ENCODE data around the gene CLTB.
"Not testable (repeated sequence)": the region's sequence is repeated elsewhere in the genome, so short reads cannot be mapped to it uniquely, and the experiment has no call there.

Gene CLTB

DNA sequence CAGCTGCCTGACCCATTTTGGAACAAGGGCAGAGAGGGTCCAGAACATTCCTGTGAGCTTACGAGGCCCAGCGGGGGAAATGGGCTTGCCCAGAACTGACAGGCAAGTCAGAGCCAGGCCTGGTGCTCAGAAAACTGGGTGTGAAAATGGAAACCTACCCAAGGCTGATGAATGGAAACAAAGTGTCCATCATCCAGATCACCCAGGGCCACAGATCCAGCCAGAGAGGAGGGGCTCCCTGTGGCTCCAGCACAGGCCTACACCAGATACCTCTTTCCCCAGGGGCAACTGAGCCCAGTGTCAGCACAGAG, 3.1 kb downstream of the CLTB start:
- H3K4me1 ChIP-seq (ENCODE audit: control insufficient read depth, insufficient read depth, low read length) = no peaks in the 10 kb centered on the region
- H3K27ac ChIP-seq (ENCODE audit: low read length) = no peak overlapping the region
- H3K9me3 ChIP-seq (ENCODE audit: control insufficient read depth, insufficient read depth, low read length) = no peaks in the 10 kb centered on the region
- no peak for DNase-seq (ENCODE audit: low read depth, low spot score)
- H3K27me3 ChIP-seq (ENCODE audit: control insufficient read depth, insufficient read depth, low read length) = no peaks in the 10 kb centered on the region
- no peak overlapping the region for H3K4me3 ChIP-seq (ENCODE audit: low read length)
- WGBS (ENCODE audit: insufficient coverage, insufficient read length) = no CpG with 5 or more reads among the region's 2 CpGs
- H3K36me3 ChIP-seq (ENCODE audit: control insufficient read depth, insufficient read depth, low read length) = no peaks in the 10 kb centered on the region

DNA sequence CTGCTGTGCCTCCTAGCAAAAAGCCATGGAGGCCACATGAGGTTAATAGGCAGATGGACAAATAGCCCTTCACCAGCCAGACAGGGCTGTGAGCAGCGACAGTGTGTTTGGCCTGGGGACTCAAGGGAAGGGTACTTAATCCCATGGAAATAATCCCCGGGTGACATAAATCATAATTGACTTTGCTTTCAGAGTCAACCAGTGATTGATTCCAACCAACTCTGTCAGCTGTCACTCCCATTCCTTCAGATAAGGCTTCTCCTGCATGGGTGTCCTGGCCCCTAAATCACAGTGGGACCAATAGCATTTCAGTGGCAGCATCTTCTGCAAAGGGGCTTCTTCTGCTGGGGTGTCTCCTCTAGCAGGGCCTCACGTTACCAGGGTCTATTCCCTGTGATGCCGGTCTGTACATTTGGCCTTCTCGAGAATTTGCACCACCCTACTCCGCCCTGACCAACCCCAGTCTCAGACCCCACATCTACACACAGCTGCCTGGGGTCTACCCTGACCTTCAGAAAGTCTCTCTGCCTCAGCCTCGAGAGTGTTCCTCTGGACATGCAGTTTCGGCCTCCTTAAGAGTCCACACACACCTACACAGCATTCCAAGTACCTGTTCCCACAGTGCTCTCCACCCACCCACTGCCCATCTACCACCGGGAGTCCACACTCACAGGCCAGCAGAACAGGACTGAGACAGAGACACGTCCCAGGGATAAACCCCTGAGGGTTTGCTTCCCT, 3.7 kb downstream of the CLTB start:
- Histone ChIP-seq H3K4me1 (ENCODE audit: control insufficient read depth, insufficient read depth, low read length) (no peaks in the 10 kb centered on the region), H3K27ac (ENCODE audit: low read length) (no peak overlapping the region), H3K36me3 (ENCODE audit: control insufficient read depth, insufficient read depth, low read length) (no peaks in the 10 kb centered on the region), H3K9me3 (ENCODE audit: control insufficient read depth, insufficient read depth, low read length) (no peaks in the 10 kb centered on the region), H3K27me3 (ENCODE audit: control insufficient read depth, insufficient read depth, low read length) (no peaks in the 10 kb centered on the region), H3K4me3 (ENCODE audit: low read length) (no peak overlapping the region)
- no peak for DNase-seq (ENCODE audit: low read depth, low spot score)
- no CpG with 5 or more reads among the region's 10 CpGs for WGBS (ENCODE audit: insufficient coverage, insufficient read length)

DNA sequence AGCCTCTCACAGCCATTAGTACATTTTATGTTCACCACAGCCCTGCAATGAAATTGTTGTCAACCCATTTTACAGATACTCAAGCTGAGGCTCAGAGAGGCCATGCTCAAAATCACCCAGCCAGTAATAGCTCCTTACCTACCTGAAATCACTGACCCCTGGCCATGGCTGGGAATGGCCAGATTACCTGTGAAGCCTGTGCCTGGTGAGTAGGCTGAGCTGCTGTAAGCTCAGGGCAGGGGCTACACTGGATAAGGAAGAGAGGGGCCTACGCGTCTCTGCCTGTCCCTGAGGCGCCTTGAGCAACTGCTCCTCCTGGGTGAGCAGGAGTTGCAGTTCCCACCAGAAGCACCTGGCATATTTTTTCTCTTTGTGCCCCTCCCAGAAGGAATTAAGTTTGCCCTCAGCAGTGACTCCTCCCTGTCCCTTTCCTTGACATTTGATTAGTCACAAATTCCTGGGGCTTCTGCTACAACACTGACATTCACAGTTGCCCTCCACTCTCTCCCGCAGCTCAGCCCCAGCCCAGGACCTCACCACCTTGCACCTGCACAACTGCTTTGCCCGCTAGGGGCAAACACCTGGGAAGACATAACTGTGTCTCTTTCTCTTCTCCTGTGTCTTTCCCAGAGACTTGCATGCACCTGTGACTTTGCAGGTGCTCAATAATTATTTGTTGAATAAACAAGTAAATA, 5.7 kb downstream of the CLTB start:
- Histone ChIP-seq H3K36me3 (ENCODE audit: control insufficient read depth, insufficient read depth, low read length) (no peaks in the 10 kb centered on the region), H3K27ac (ENCODE audit: low read length) (no peak overlapping the region), H3K9me3 (ENCODE audit: control insufficient read depth, insufficient read depth, low read length) (no peaks in the 10 kb centered on the region), H3K4me1 (ENCODE audit: control insufficient read depth, insufficient read depth, low read length) (no peaks in the 10 kb centered on the region), H3K27me3 (ENCODE audit: control insufficient read depth, insufficient read depth, low read length) (no peaks in the 10 kb centered on the region), H3K4me3 (ENCODE audit: low read length) (no peak overlapping the region)
- no CpG with 5 or more reads among the region's 5 CpGs for WGBS (ENCODE audit: insufficient coverage, insufficient read length)
- no peak for DNase-seq (ENCODE audit: low read depth, low spot score)

DNA sequence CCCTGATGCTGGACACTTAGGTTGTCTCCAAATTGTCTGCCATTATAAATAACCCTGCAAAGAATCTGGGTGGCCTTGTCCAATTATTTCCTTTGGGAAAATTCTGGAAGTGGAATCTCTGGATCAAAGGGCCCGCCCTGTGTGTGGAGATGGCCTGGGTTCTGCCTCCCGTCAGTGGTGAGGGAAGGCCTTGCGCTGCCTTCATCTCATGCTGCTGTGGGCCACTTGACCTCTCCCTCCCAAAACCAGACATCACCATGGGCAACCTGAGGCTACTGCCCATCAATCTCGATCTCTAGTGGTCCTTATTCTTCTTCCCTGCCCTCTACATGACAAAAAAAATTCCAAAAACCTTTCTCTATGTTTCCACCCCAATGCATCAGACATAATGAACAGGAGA, 6.6 kb downstream of the CLTB start:
- DNase-seq (ENCODE audit: low read depth, low spot score) = no peak
- H3K4me3 ChIP-seq (ENCODE audit: low read length) = no peak overlapping the region
- WGBS (ENCODE audit: insufficient coverage, insufficient read length) = no CpG with 5 or more reads among the region's 4 CpGs
- H3K4me1 ChIP-seq (ENCODE audit: control insufficient read depth, insufficient read depth, low read length) = no peaks in the 10 kb centered on the region
- no peak overlapping the region for H3K27ac ChIP-seq (ENCODE audit: low read length)
- no peaks in the 10 kb centered on the region for H3K27me3 ChIP-seq (ENCODE audit: control insufficient read depth, insufficient read depth, low read length)
- H3K9me3 ChIP-seq (ENCODE audit: control insufficient read depth, insufficient read depth, low read length) = no peaks in the 10 kb centered on the region
- H3K36me3 ChIP-seq (ENCODE audit: control insufficient read depth, insufficient read depth, low read length) = no peaks in the 10 kb centered on the region

DNA sequence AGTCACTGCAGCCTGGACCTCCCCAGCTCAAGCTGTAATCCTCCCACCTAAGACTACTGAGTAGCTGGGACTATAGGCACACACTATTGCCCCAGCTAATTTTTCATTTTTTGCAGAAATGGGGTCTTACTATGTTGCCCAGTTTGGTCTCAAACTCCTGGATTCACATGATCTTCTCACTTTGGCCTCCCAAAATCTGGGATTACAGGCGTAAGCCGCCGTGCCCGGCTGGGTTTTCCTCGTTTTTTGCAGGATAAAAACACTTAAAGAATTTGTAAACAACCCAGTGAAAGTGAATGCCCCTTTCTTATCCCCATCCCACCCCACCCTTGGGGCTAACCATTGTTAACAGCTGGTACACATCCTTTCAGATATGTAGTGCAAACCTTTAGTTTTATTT, 7.7 kb downstream of the CLTB start:
- Histone ChIP-seq H3K27me3 (ENCODE audit: control insufficient read depth, insufficient read depth, low read length) (no peaks in the 10 kb centered on the region), H3K4me3 (ENCODE audit: low read length) (no peak overlapping the region), H3K27ac (ENCODE audit: low read length) (no peak overlapping the region), H3K4me1 (ENCODE audit: control insufficient read depth, insufficient read depth, low read length) (no peaks in the 10 kb centered on the region), H3K9me3 (ENCODE audit: control insufficient read depth, insufficient read depth, low read length) (no peaks in the 10 kb centered on the region), H3K36me3 (ENCODE audit: control insufficient read depth, insufficient read depth, low read length) (no peaks in the 10 kb centered on the region)
- no peak for DNase-seq (ENCODE audit: low read depth, low spot score)
- WGBS (ENCODE audit: insufficient coverage, insufficient read length) = no CpG with 5 or more reads among the region's 5 CpGs

DNA sequence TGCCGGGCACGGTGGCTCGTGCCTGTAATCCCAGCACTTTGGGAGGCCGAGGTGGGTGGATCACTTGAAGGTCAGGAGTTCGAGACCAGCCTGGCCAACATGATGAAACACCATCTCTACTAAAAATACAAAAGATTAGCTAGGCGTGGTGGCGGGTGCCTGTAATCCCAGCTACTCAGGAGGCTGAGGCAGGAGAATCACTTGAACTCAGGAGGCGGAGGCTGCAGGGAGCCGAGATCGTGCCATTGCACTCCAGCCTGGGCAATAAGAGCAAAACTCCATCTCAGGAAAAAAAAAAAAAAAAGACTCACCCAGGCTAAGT, 8.1 kb downstream of the CLTB start:
- no CpG with 5 or more reads among the region's 10 CpGs for WGBS (ENCODE audit: insufficient coverage, insufficient read length)

DNA sequence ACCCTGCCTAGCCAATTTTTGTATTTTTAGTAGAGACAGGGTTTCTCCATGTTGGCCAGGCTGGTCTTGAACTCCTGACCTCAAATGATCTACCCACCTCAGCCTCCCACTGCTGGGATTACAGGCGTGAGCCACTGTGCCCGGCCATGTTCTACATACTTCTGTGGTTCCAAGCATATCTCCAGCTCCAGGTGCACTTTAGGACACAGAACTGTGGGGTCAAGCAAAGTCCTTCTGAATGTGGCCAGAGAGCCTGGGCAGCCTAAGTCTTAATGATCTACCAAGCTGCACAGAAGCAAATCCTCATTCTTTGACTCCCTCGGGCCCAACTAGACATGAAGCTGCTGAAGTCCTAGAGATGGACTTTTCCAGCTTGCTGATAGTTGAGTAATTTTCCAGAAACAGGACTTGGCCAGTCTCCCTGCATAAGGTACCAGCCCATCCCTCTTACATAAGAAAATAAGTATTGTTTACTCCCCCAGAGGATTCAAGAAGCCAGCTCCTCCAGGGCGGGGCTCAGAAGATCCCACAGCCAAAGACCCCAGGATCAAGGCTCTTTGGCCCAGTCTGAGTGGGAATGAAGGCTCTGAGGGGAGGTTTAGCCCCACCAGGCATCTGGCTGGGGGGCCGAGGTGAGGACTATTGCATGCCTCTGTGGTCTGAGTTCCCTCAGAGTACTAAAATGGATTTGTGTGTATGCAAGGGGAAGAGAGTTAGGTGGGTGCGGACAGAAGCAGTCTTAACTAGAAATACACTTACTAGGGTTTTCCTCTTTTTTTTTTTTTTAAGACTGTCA, 8.7 kb downstream of the CLTB start:
- no peak overlapping the region for H3K27ac ChIP-seq (ENCODE audit: low read length)
- H3K4me1 ChIP-seq (ENCODE audit: control insufficient read depth, insufficient read depth, low read length) = no peaks in the 10 kb centered on the region
- H3K4me3 ChIP-seq (ENCODE audit: low read length) = no peak overlapping the region
- H3K36me3 ChIP-seq (ENCODE audit: control insufficient read depth, insufficient read depth, low read length) = no peaks in the 10 kb centered on the region
- DNase-seq (ENCODE audit: low read depth, low spot score) = no peak
- H3K9me3 ChIP-seq (ENCODE audit: control insufficient read depth, insufficient read depth, low read length) = no peaks in the 10 kb centered on the region
- H3K27me3 ChIP-seq (ENCODE audit: control insufficient read depth, insufficient read depth, low read length) = no peaks in the 10 kb centered on the region
- no CpG with 5 or more reads among the region's 6 CpGs for WGBS (ENCODE audit: insufficient coverage, insufficient read length)

More for the DNA sequence above, 8.1 kb downstream of the CLTB start:
- H3K36me3 ChIP-seq (ENCODE audit: control insufficient read depth, insufficient read depth, low read length); H3K4me3 ChIP-seq (ENCODE audit: low read length); DNase-seq (ENCODE audit: low read depth, low spot score); H3K4me1 ChIP-seq (ENCODE audit: control insufficient read depth, insufficient read depth, low read length); H3K27me3 ChIP-seq (ENCODE audit: control insufficient read depth, insufficient read depth, low read length); H3K27ac ChIP-seq (ENCODE audit: low read length); H3K9me3 ChIP-seq (ENCODE audit: control insufficient read depth, insufficient read depth, low read length): not testable (repeated sequence)

DNA sequence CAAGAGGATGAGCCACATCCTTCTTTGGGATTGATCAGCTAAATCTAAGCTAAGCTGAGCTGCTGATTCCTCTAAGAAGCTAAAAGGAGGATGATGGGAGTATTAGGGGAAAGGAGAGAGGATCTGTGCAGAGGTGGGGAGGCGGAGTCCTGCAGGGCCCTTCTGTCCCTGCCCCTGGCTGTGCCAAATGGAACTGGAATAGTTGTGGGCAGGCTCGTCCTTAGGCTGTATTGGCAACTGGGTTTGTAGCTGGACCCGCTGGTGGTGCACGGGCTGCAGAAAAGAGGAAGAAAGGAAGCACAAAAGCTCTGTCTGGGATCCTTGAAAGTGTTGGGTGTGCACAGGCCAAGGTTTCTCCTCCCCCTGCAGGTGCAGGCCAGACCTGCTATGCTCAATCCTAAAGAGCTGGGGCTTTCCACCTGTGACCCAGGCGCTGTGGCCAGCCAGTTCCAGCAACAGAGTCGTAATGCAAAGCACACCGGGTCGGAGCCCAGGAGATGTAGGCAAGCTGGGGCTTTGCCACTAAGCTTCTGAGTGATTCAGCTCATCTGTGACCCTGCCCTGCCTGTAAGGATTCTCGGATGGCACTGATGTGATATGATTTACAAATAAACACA, 9.8 kb downstream of the CLTB start:
- no peaks in the 10 kb centered on the region for H3K9me3 ChIP-seq (ENCODE audit: control insufficient read depth, insufficient read depth, low read length)
- no CpG with 5 or more reads among the region's 9 CpGs for WGBS (ENCODE audit: insufficient coverage, insufficient read length)
- no peaks in the 10 kb centered on the region for H3K4me1 ChIP-seq (ENCODE audit: control insufficient read depth, insufficient read depth, low read length)
- H3K27ac ChIP-seq (ENCODE audit: low read length) = no peak overlapping the region
- no peak overlapping the region for H3K4me3 ChIP-seq (ENCODE audit: low read length)
- H3K36me3 ChIP-seq (ENCODE audit: control insufficient read depth, insufficient read depth, low read length) = no peaks in the 10 kb centered on the region
- DNase-seq (ENCODE audit: low read depth, low spot score) = no peak
- no peaks in the 10 kb centered on the region for H3K27me3 ChIP-seq (ENCODE audit: control insufficient read depth, insufficient read depth, low read length)

DNA sequence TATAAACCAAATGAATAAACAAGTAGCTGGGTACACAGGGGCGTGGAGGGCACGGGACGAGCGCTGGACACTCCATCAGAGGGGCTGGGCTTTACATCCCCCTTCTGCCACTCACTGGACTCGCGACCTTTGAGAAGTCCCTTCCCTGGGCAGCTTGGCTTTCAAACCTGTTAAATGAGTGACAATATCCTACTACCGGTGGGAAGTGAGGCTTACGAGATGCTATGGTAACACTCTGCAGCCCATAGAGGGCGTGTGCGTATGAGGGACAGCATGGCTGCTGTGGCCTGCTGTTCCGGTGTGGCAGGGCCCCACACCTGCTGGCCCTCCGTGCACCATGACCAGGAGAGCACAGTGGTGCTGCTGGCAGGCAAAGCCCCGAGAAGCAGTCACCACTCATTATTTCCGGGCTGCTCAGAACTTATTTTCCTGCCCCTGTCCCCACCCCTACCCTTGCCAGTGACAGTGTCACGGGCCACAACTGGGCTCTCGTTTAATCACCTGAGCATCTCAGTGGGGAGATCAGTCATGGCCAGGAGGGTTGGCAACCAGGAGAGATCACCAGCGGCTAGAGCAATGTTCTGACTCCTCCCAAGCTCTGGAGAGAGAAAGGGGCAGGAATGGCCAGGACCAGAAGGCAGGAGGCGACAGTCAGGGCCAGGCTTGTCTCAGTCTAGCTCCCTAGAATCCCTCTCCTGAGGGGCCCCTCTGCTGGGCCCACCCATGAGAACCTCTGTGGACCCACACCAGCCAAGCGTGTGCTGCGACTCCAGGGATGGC, 10.5 kb downstream of the CLTB start:
- WGBS (ENCODE audit: insufficient coverage, insufficient read length) = no CpG with 5 or more reads among the region's 20 CpGs
- no peaks in the 10 kb centered on the region for H3K4me1 ChIP-seq (ENCODE audit: control insufficient read depth, insufficient read depth, low read length)
- H3K9me3 ChIP-seq (ENCODE audit: control insufficient read depth, insufficient read depth, low read length) = no peaks in the 10 kb centered on the region
- no peak overlapping the region for H3K4me3 ChIP-seq (ENCODE audit: low read length)
- no peak overlapping the region for H3K27ac ChIP-seq (ENCODE audit: low read length)
- DNase-seq (ENCODE audit: low read depth, low spot score) = no peak
- H3K27me3 ChIP-seq (ENCODE audit: control insufficient read depth, insufficient read depth, low read length) = no peaks in the 10 kb centered on the region
- H3K36me3 ChIP-seq (ENCODE audit: control insufficient read depth, insufficient read depth, low read length) = no peaks in the 10 kb centered on the region

Measured in iPS DF 6.9 (cell line).